Stimulated activated naive CD4-positive, alpha-beta T cell treated with Interleukin-2 at 50 U/mL for 16 hours (primary cell): ENCODE results near the gene KRT6A.

Experiments used
- DNase-seq: peaks from one replicate; lab custom pipeline; 2025; lab: John Stamatoyannopoulos, UW

KRT6A gene

DNA sequence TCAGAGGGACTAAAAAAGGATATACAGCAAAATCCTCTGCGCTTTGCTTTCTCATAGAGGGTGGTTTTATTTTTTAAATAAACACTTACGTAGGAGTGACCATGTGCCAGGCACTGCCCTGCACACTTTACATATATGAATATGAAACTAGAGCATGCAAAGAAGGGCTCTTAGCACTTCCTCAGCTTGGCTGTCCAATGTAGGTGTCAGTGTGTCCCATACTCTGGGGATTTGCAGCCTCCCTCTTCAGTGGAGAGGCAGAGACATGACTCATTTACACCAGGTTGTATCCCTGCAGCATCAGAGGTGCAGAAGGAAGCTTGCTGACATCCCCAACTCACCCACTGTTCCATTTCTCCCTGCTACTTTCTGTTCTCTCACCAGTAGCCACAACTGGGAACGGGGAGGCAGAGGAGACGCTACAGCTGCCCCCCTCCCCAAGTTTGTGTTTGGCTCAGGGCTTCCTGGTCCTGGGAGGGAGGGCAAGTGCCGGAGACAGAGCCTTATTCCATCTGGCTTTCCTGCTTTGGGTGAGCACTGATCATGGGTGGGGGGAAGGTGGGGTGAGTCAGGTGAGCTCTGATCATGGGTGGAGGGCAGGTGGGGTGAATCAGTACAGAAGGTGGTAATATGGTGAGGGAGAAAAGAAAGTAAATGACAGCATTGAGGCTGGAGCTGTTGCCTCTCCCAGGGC, 32.0 kb upstream of the KRT6A start:
- DNase-seq: no peak

GRCh38 chr12:52524241-52524897, 31.3 kb upstream of the KRT6A start:
- DNase-seq: no peak

DNA sequence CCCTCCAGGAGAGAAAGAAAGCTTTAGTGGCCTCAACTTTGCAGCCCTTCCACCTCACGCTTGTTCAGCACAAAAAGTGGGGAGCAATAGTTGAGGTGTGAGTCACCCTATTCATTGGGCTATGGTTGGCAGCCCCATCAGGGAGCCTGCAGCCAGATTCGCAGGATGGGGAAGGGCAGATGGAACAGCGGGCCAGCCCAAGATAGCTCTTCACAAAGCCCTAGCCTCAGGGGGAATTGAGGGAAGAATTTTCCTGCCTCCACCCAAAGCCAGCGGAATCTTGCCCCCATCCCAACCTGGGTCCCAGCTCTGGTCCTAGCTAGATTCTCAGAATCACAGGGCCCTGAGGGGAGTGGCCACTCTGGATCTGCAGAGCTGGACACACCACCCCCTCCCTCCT, 30.8 kb upstream of the KRT6A start:
- DNase-seq: no peak

GRCh38 chr12:52522346-52523011, 29.4 kb upstream of the KRT6A start:
- DNase-seq: no peak

- no peak for DNase-seq
Measured at GRCh38 chr12:52521568-52522266, 28.7 kb upstream of the KRT6A start.

DNA sequence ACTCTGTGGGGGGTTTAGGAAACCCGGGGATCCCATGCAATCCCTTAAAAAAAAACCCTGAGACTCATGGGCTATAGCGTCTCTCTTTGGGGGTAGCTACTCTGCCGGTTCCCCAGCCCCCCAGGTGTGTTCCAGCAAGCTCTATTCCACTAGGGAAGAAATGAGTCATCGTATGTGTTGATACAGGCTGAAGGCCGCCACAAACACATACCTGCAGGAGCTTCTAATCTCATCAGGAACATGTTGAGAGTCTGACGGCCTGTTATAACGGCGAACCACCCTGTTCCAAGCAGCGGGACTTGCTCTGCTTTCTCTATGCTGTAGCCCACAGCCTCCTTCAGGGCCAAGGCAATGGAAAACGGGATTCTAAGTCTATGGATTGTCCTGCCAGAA, 28.1 kb upstream of the KRT6A start:
- DNase-seq: no peak

GRCh38 chr12:52519826-52520662, 27.0 kb upstream of the KRT6A start, which contains the start of gene KRT5:
Gene KRT5, minus strand, starts transcription at chr12:52520394. Its CDS starts 98 bp downstream, at chr12:52520296.
- DNase-seq: no peak

- DNase-seq: no peak
Measured at GRCh38 chr12:52519387-52519703, 26.3 kb upstream of the KRT6A start.

- no peak for DNase-seq
Measured at GRCh38 chr12:52518574-52519386, 25.7 kb upstream of the KRT6A start.

DNA sequence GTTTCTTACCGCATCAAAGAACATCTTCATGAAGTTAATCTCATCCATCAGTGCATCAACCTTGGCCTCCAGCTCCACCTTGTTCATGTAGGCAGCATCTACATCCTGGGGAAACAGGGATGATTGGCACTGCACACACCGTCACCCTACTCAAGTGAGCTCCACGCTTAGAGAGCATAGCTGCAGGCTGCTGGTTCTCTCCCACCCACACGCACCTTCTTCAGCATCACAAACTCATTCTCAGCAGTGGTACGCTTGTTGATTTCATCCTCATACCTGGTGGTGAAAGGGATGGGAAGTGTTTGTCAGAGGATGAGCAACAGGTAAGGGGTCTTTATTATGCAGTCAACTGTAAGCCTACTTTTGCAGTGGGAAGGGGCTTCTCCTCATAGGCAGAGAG, 24.8 kb upstream of the KRT6A start:
- no peak for DNase-seq

- DNase-seq: no peak
Measured at GRCh38 chr12:52517005-52517835, 24.2 kb upstream of the KRT6A start.

DNA sequence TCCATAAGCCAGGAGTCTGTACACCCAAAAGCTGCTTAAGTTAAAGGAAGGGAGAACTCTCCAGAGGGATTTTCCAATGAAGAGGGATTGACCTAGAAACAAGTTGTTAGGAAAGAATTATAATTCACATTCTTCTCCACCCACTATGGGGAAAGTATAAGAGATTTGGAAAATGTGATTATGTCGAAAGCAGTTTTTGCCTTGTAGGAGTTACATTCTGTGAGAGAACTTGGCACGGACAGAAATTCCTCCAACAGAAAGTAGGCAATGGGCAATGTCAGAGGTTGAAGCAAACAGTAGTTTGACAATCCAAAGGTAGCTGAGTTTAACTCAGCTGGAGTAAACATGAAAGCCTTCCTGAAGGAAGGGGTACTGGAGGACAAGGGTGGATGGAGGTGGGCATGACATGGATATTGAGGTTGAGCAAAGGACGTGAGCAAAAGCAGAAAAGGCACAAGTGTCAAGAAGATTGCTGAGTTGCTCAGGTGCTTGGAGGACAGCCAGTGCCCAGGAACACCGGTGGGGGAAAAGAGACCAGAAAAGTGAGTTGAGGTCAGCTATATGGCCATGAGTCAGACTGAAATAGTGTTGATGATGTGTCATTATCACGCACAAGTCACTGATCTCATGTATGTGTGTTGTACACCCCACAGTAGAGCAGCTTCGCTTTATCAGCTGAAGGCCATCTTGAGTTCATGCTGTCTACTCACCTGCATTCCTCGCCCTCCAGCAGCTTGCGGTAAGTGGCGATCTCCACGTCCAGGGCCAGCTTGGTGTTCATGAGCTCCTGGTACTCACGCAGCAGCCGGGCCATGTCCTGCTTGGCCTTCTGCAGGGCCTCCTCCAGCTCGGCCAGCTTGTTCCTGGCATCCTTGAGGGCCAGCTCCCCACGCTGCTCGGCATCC, 23.1 kb upstream of the KRT6A start:
- DNase-seq: no peak

DNA sequence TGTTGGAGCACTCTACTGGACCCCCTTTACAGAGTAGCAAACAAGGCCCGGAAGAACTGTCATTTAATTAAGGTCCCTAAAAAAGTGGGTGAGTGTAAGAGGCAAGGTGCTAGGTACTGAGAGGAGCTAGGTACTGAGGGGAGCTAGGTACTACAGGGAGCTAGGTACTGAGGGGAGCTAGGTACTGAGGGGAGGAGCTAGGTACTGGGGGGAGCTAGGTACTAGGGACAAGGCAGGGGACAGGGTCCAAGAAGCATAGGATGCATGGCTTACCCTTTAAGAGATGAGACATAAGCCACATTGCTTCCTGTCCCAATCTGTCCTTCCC, 22.2 kb upstream of the KRT6A start:
- DNase-seq: no peak

- no peak for DNase-seq
Measured at GRCh38 chr12:52514471-52515318, 21.6 kb upstream of the KRT6A start.

DNA sequence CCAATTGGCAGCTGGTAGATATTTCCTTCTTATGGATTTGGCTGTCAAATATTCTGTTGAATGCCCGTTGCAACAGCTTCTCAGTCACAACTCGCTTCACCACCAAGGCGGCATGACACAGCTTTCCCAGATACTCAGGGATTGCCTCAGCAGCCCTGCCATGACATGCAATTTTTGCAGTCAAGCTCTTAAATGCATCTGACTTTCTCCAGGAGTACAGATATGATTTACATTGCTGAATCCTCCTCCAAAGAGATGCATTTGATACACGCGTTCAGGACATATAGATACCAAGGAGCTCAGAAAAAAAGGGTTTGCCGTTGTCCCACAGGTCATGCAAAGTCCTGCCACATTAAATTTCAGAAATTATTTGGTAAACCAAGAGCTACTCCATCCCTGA, 20.7 kb upstream of the KRT6A start:
- DNase-seq: no peak

GRCh38 chr12:52508211-52508610, 15.2 kb upstream of the KRT6A start:
- no peak for DNase-seq

GRCh38 chr12:52506858-52507715, 14.0 kb upstream of the KRT6A start:
- DNase-seq: no peak
